GM12874 (cell line): Measurements from ENCODE around the gene SLC5A3.

Experiments used
- TF ChIP-seq, protein P1 (sequence below): IDR thresholded peaks from 2 replicates; pipeline ENCODE4 v1.5.1; 2011; ENCODE audit warnings: low read depth, mild to moderate bottlenecking, control low read depth, low read length, moderate library complexity; ENCODE audit not compliant: insufficient read depth

The SLC5A3 gene

DNA sequence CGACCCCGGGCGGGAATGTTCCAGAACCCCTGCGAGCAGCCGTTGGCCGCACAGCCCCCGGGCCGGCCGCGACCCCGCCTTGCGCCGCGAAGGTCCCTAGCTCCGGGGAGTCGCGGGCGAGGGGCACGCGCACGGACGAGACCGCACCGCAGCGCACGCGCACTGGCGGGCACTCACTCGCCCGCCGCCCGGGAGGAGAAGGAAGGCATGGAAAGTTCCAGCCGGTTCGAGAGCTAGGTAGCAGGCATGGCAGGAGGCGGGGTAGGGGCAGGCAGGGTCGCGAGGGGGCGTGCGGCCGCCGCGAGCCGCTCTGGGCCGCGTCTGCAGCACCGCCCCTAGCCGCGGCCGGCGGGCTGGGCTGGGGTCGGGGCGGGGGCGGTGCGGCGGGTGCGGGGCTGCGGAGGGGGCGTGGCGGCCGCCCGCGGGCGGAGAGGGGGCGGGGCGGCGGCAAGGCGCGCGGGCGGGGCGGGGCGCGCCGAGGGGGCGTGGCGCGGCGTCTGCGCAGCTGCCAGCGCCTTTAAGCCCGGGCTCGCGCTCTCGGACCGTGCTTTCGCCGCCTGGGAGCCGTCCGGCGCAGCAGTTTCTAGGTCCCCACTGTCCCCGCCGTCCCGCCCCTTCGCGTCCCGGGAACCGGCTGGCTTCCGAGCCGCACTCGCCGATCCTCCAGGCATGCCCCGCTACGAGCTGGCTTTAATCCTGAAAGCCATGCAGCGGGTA lies at the start of gene SLC5A3, which contains the start of gene MRPS6:
Gene SLC5A3 (plus strand): TSS at position 547 of the 717 bp plus-strand sequence. CDS start 21,621 bp downstream, outside the sequence.
Gene MRPS6 (plus strand): TSS at position 547 of the 717 bp plus-strand sequence. CDS start 123 bp downstream, at position 670.
- TF ChIP-seq, protein P1, sequence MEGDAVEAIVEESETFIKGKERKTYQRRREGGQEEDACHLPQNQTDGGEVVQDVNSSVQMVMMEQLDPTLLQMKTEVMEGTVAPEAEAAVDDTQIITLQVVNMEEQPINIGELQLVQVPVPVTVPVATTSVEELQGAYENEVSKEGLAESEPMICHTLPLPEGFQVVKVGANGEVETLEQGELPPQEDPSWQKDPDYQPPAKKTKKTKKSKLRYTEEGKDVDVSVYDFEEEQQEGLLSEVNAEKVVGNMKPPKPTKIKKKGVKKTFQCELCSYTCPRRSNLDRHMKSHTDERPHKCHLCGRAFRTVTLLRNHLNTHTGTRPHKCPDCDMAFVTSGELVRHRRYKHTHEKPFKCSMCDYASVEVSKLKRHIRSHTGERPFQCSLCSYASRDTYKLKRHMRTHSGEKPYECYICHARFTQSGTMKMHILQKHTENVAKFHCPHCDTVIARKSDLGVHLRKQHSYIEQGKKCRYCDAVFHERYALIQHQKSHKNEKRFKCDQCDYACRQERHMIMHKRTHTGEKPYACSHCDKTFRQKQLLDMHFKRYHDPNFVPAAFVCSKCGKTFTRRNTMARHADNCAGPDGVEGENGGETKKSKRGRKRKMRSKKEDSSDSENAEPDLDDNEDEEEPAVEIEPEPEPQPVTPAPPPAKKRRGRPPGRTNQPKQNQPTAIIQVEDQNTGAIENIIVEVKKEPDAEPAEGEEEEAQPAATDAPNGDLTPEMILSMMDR: no peak

DNA sequence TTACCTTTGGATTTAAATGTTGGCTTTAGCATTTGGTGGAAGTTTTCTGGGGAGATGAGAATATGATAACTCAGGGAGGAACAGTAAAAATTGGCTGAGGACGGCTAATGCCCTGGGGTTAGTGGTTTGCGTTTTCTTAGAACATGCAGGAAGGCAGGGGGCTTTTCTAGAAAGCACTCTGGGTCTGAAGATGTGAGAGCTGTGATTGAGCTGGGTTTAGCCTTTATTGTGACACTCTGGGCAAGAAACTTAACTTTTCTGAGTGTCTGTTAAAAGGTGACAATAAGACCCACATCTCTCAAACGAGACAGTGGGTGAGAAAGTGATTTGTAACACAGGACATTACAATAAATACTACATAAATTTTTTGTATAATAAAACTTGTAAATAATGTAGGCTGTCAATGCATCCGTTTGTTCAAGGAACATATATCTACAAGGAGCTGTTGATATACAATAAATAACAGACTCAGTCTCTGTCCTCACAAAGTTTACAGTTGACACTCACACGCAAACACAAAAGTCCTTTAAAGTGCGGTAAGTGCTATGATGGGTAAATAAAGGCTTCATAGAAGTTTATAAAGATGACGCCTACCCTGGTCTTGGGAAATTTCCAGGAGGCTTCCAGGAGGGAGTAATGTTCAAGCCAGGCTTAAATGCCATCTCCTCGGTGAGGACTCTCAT lies 49.5 kb upstream of the SLC5A3 start:
- TF ChIP-seq, protein P1: no peak

DNA sequence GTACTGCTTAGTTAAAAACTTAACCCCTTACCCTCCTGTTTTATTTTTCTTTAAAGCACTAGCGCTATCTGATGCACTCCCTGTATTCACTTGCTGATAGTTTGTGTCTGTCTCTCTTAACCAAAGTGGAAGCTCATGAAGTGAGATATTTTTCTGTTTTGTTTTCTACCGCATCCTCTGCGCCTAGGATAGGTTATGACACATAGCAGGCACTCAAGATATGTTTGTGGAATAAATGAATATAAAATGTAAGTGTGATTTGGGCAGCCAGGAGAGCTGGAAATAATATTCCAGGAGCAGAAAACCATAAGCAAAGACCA lies 49.0 kb upstream of the SLC5A3 start:
- TF ChIP-seq, protein P1: no peak

DNA sequence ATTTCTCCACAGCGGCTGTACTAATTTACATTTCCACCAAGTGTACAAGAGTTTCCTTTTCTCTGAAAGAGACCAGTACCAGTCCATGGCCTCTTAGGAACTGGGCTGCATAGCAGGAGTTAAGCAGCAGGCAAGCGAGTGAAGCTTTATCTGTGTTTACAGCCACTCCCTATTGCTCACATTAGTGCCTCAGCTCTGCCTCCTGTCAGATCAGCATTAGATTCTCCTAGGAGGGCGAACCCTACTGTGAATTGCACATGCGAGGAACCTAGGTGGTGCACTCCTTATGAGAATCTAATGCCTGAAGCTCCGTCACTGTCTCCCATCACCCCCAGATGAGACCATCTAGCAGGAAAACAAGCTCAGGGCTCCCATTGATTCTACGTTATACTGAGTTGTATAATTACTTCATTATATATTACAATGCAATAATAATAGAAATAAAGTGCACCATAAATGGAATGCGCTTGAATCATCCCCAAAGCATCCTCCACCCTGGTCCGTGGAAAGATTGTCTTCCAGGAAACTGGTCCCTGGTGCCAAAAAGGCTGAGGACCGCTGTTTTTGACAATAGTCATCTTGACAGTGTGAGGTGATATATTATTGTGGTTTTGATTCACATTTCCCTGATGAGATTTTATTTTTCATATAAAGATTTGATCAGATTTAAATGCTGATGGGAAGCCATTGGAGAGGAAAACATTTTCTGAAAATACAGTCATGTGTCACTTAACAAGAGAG lies 45.5 kb upstream of the SLC5A3 start:
- TF ChIP-seq, protein P1: no peak

DNA sequence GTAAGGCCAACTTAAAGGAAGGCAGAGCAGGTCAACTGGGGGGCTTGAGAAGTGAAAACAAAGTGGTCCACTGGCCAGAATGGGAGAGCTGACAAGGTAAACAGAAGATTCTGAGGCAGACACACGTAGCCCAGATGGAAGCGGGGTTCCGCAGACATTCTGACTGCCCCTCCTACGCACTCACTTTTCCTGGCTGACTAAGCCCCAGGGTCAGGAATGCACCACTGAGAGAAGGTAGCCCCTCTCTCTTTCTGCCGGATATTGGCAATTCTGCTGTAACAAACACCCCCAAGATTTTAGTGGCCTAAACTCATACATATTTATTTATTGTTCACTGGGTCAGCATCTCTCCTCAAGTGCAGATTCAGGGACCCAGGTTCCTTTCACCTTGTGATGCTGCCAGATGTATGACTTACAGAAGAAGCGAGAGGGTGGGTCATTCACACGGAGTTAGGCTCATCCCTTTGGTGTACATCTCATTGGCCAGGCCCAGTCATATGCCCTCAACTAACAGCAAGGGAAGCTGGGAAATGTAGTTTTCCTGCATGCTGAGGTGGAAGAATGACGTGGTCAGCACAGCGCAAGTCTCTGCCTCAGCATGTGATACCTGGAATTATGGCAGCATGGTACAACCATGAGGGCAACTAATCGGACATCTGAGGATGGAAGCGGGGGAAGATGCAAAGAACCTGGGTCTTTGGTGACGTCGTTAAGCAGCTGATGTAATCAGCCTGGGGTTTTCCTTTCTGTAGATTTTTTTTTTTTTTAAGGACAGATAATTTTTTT lies 43.4 kb upstream of the SLC5A3 start:
- TF ChIP-seq, protein P1: no peak

DNA sequence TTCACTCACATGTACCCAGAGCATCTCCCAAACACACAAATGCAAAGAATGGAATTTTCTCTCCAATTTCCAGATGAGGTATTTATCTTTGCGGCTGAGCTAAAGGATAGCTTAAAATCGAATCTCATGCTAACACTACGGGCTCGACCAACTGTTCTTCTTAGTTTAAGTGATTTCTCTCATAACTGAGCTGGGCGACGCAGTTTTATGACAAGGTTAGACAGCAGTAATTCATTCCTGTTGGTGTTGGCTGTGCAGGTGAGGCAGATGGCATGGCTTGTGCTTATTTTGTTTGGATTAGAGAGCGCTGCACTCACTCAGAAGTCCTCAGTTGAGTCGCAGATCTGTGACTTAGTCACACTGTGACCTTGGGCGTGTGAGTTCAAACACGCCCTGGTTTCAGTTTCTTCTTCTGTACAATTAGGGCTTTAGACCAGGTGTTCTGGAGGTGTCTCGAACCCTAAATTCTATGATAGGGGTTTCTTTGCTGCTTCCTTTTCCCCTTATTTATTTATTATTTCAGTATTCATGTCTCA lies 41.5 kb upstream of the SLC5A3 start:
- TF ChIP-seq, protein P1: no peak
